A549 (cell line): ENCODE results near the gene PDPK1. TPM values are rescaled to one million over a fixed set of nuclear protein-coding genes. Genes with fewer than 3 reads are reported as not detected.

ENCODE experiments used
- ATAC-seq, 2 experiments: fragments of 200-7000 bp in 1 of 2; fragments of >200 bp in 1 of 2; cut with Nextera tagmentation in 1 of 2; cut with Tn5 transposase in 1 of 2; 3 replicates each; pipeline versions ENCODE4 v1.8.0 to v1.9.1; 2018 to 2020; ENCODE audit warnings: mild to moderate bottlenecking in 1 of 2, moderate library complexity in 1 of 2
- CTCF ChIA-PET: fragments of 300-600 bp; sonication (Branson Sonifier 250); formaldehyde crosslinking; extraction: SDS; loops from one replicate; lab custom pipeline; 2021; ENCODE audit warnings: antibody characterized with exemption, inconsistent platforms; lab: Yijun Ruan, JAX
- POLR2A ChIA-PET: fragments of 350-600 bp; formaldehyde crosslinking; extraction: SDS; loops from one replicate; lab custom pipeline; 2021; ENCODE audit warnings: antibody characterized with exemption, inconsistent platforms; lab: Yijun Ruan, JAX
- DNase-seq, 2 experiments: peaks; one replicate each; pipeline versions ENCODE4 v3.0.0 to v3.0.0-alpha.2; 2011 to 2016; ENCODE audit warnings: low read depth in 1 of 2, low spot score in 1 of 2
- FAIRE-seq: peaks from 2 replicates; lab custom pipeline; 2011; peaks lifted over from hg19 to GRCh38; lab: Jason Lieb, UNC
- H3K27ac ChIP-seq, 2 experiments: fragments of >200 bp; sonication (Bioruptor Twin); formaldehyde crosslinking; 3 replicates each; pipeline ENCODE4 v1.5.1; 2016 to 2017
- H3K4me1 ChIP-seq: fragments of >200 bp; sonication (Bioruptor Twin); formaldehyde crosslinking; 3 replicates; pipeline ENCODE4 v1.6.1; 2016
- H3K4me2 ChIP-seq: fragments of >200 bp; sonication (Bioruptor Twin); formaldehyde crosslinking; 3 replicates; pipeline ENCODE4 v1.6.1; 2016
- H3K4me3 ChIP-seq: fragments of >200 bp; sonication (Bioruptor Twin); formaldehyde crosslinking; 3 replicates; pipeline ENCODE4 v1.5.1; 2016
- H3K9me3 ChIP-seq: fragments of >200 bp; sonication (Bioruptor Twin); formaldehyde crosslinking; 3 replicates; pipeline ENCODE4 v1.6.1; 2016
- ATOH8 ChIP-seq: fragments of 250-450 bp; sonication (Bioruptor Pico); IDR thresholded peaks from 2 replicates; pipeline ENCODE4 v1.5.0; 2020; ENCODE audit warnings: low read depth, mild to moderate bottlenecking, moderate library complexity
- BCL3 ChIP-seq: fragments of >200 bp; sonication (Bioruptor Twin); formaldehyde crosslinking; IDR thresholded peaks from 3 replicates; pipeline ENCODE4 v1.6.1; 2016
- CBX2 ChIP-seq: fragments of 200-600 bp; sonication (generic); IDR thresholded peaks from 2 replicates; pipeline ENCODE4 v1.6.1; 2016; ENCODE audit warnings: low read depth, mild to moderate bottlenecking, borderline replicate concordance
- CBX8 ChIP-seq: fragments of 200-600 bp; sonication (generic); IDR thresholded peaks from 2 replicates; pipeline ENCODE4 v1.6.1; 2016
- CHD2 ChIP-seq: fragments of 150-350 bp; IDR thresholded peaks from 2 replicates; pipeline ENCODE4 v1.6.1; 2014; ENCODE audit warnings: low read length; ENCODE audit not compliant: partially characterized antibody
- CHD4 ChIP-seq: fragments of 200-600 bp; sonication (generic); IDR thresholded peaks from 2 replicates; pipeline ENCODE4 v1.6.1; 2016; ENCODE audit warnings: antibody characterized with exemption, mild to moderate bottlenecking, borderline replicate concordance
- ELK1 ChIP-seq: fragments of 150-350 bp; IDR thresholded peaks from 2 replicates; pipeline ENCODE4 v1.6.1; 2014; ENCODE audit warnings: low read depth, mild to moderate bottlenecking, low read length
- EP300 ChIP-seq, 2 experiments: fragments of >200 bp; sonication (Bioruptor Twin); formaldehyde crosslinking; IDR thresholded peaks; 2 replicates in 1 of 2; 3 replicates in 1 of 2; pipeline ENCODE4 v1.6.1; 2016 to 2017
- FOSB ChIP-seq: fragments of 250-450 bp; sonication (Bioruptor Pico); IDR thresholded peaks from 2 replicates; pipeline ENCODE4 v1.5.0; 2020; ENCODE audit warnings: mild to moderate bottlenecking, moderate library complexity
- FOXS1 ChIP-seq: fragments of 250-450 bp; sonication (Bioruptor Pico); IDR thresholded peaks from 2 replicates; pipeline ENCODE4 v1.5.0; 2020; ENCODE audit warnings: mild to moderate bottlenecking, moderate library complexity
- GATA3 ChIP-seq: IDR thresholded peaks from 2 replicates; pipeline ENCODE4 v1.6.1; 2012; ENCODE audit warnings: borderline replicate concordance
- HDAC2 ChIP-seq: fragments of 200-600 bp; sonication (generic); IDR thresholded peaks from 2 replicates; pipeline ENCODE4 v1.6.1; 2016
- HMGXB4 ChIP-seq: fragments of 250-450 bp; sonication (Bioruptor Pico); IDR thresholded peaks from 2 replicates; pipeline ENCODE4 v1.5.0; 2021; ENCODE audit warnings: mild to moderate bottlenecking, moderate library complexity, borderline replicate concordance
- JUNB ChIP-seq: fragments of >200 bp; sonication (Bioruptor Twin); formaldehyde crosslinking; IDR thresholded peaks from 2 replicates; pipeline ENCODE4 v1.6.1; 2016
- KDM5A ChIP-seq: fragments of 200-600 bp; sonication (generic); IDR thresholded peaks from 2 replicates; pipeline ENCODE4 v1.6.1; 2016; ENCODE audit warnings: antibody characterized with exemption, mild to moderate bottlenecking
- MAFK ChIP-seq: fragments of 450-650 bp; IDR thresholded peaks from 2 replicates; pipeline ENCODE4 v1.6.1; 2014; ENCODE audit not compliant: partially characterized antibody
- PBX3 ChIP-seq: IDR thresholded peaks from 2 replicates; pipeline ENCODE4 v1.6.1; 2012
- PHF8 ChIP-seq: fragments of 200-600 bp; sonication (generic); IDR thresholded peaks from 2 replicates; pipeline ENCODE4 v1.6.1; 2016; ENCODE audit warnings: low read depth, mild to moderate bottlenecking, antibody characterized with exemption, moderate library complexity, borderline replicate concordance
- RNF2 ChIP-seq: fragments of 200-600 bp; sonication (generic); IDR thresholded peaks from 2 replicates; pipeline ENCODE4 v1.6.1; 2016; ENCODE audit warnings: low read depth, mild to moderate bottlenecking, antibody characterized with exemption, moderate library complexity, borderline replicate concordance
- SREBF2 ChIP-seq: fragments of 450-650 bp; IDR thresholded peaks from 2 replicates; pipeline ENCODE4 v1.6.1; 2014; ENCODE audit warnings: mild to moderate bottlenecking, moderate library complexity
- ZFP36 ChIP-seq: fragments of 450-650 bp; IDR thresholded peaks from 2 replicates; pipeline ENCODE4 v1.6.1; 2014; ENCODE audit warnings: borderline replicate concordance; ENCODE audit not compliant: partially characterized antibody
- WGBS: methylation state at CpG from one replicate; pipeline ENCODE4 v1.1.6; 2017; ENCODE audit errors: missing lambda C conversion rate; 5-methylcytosine and 5-hydroxymethylcytosine counted together
- polyA plus RNA-seq, 4 experiments: library from polyadenylated mRNA; depleted of rRNA in 3 of 4; stranded (reverse); fragments of >200 nt; fragmentation: RNase III in 1 of 4; extraction: RNeasy Plus Mini Kit Qiagen cat#74134 plus additional on column Dnase treatment in 1 of 4; gene quantifications; 2 replicates in 3 of 4; 3 replicates in 1 of 4; pipeline ENCODE4 v1.2.3, GENCODE V29; 2011 to 2017

Gene PDPK1
- polyA plus RNA-seq, 2 of the 4 experiments (the other 2 are of a cell fraction) = 17.7 to 29.7 TPM

GRCh38 chr16:2586241-2586640 is 48.4 kb downstream of the PDPK1 start:
- Histone ChIP-seq H3K27ac (no peak overlapping the region), H3K9me3 (no peaks in the 10 kb centered on the region), H3K4me3 (no peak overlapping the region), H3K4me2 (no peak overlapping the region), H3K4me1 (no peaks in the 10 kb centered on the region)
- TF ChIP-seq EP300 (IDR thresholded peaks at IDR 0.05) (no peak), FOXS1 (CRISPR knock-in tag) (no peak)
- WGBS = 78% methylated on average over 10 of the region's 12 CpGs
- ChIA-PET CTCF (interaction anchor here (0.6 to 2.2 kb wide), 2 partner anchors 11 to 465 kb away, joined by 3 to 7 read pairs; no protein-coding TSS in a partner anchor), POLR2A (no interaction called here)
- ATAC-seq (peak in 1 of 2 experiments; percentile 58; a peak in 3 of 6 replicates), DNase-seq (no peak), FAIRE-seq (no peak)

- WGBS = 90% methylated on average over 16 of the region's 16 CpGs
- CTCF ChIA-PET = no interaction called here
- no peak for FAIRE-seq
- Histone ChIP-seq H3K4me3 (no peak overlapping the region), H3K4me2 (no peak overlapping the region), H3K27ac (no peak overlapping the region), H3K4me1 (no peaks in the 10 kb centered on the region), H3K9me3 (no peaks in the 10 kb centered on the region)
- no peak for TF ChIP-seq JUNB
- TF ChIP-seq PBX3 = no peak
- TF ChIP-seq RNF2 = no peak
- DNase-seq = no peak
- POLR2A ChIA-PET = no interaction called here
- no peak for ATAC-seq
Observed at GRCh38 chr16:2586901-2587480, 49.2 kb downstream of the PDPK1 start.

- ChIA-PET CTCF (interaction anchor here (0.7 kb wide), 1 partner anchor 164 kb away, joined by 4 read pairs; no protein-coding TSS in a partner anchor), POLR2A (no interaction called here)
- DNase-seq = no peak
- H3K4me1 ChIP-seq = no peaks in the 10 kb centered on the region
- no peak for ATAC-seq
- H3K9me3 ChIP-seq = no peaks in the 10 kb centered on the region
- H3K4me2 ChIP-seq = no peak overlapping the region
- no peak overlapping the region for H3K27ac ChIP-seq
- H3K4me3 ChIP-seq = no peak overlapping the region
- no peak for TF ChIP-seq CHD2
- TF ChIP-seq HDAC2 = no peak
- TF ChIP-seq FOSB (CRISPR knock-in tag) = no peak
- TF ChIP-seq GATA3 = no peak
- TF ChIP-seq CHD4 = no peak
- TF ChIP-seq BCL3 = no peak
- TF ChIP-seq PHF8 = no peak
- no peak for TF ChIP-seq FOXS1 (CRISPR knock-in tag)
- no peak for TF ChIP-seq ZFP36
- no peak for TF ChIP-seq KDM5A
- TF ChIP-seq CBX2 = no peak
- TF ChIP-seq ELK1 = no peak
- no peak for TF ChIP-seq CBX8
- no peak for TF ChIP-seq MAFK
- no peak for TF ChIP-seq ATOH8 (CRISPR knock-in tag)
- no peak for TF ChIP-seq SREBF2
- no peak for TF ChIP-seq HMGXB4 (CRISPR knock-in tag)
- FAIRE-seq = no peak
- 91% methylated on average over 14 of the region's 14 CpGs for WGBS
Observed at GRCh38 chr16:2587891-2588565, 50.2 kb downstream of the PDPK1 start.
